K562 (cell line): ENCODE results near the gene BAHD1. TPM values are rescaled to one million over a fixed set of nuclear protein-coding genes. Genes with fewer than 3 reads are reported as not detected.
A peak's percentile ranks its signal among the peaks of the same experiment; 100 is the strongest.

Source experiments
- ATAC-seq: fragments of 200-7000 bp; cut with Tn5 transposase; 3 replicates; pipeline ENCODE4 v1.9.1; 2020; ENCODE audit warnings: moderate library complexity
- BruUV-seq: library from RNA; stranded (reverse); fragments of 400-500 nt; replicated peaks from 2 replicates; lab custom pipeline; 2021; lab: Mats Ljungman, UMichigan
- CTCF ChIA-PET: fragments of 300-600 bp; formaldehyde crosslinking; extraction: SDS; loops from one replicate; lab custom pipeline; 2021; ENCODE audit warnings: low intra/inter-chr PET ratio; lab: Yijun Ruan, JAX
- POLR2A ChIA-PET: fragments of 300-600, 350-650 bp; sonication (Branson Sonifier 250); formaldehyde crosslinking; extraction: SDS; loops from one replicate; lab custom pipeline; 2021; ENCODE audit warnings: antibody characterized with exemption, inconsistent platforms; lab: Yijun Ruan, JAX
- DNase-seq, 4 experiments: peaks; one replicate each; pipeline versions ENCODE4 v3.0.0 to v3.0.0-alpha.2; 2011 to 2018; ENCODE audit warnings: low spot score in 3 of 4, mixed read lengths in 3 of 4; ENCODE audit errors: extremely low read depth in 1 of 4
- FAIRE-seq: peaks from 2 replicates; lab custom pipeline; 2011; peaks lifted over from hg19 to GRCh38; lab: Jason Lieb, UNC
- H2AFZ ChIP-seq: 2 replicates; pipeline ENCODE4 v1.6.0; 2011; ENCODE audit warnings: low read depth, low read length, control low read depth, inconsistent platforms
- H3K27ac ChIP-seq: fragments of 200-600 bp; 3 replicates; pipeline ENCODE4 v1.8.0; 2011; ENCODE audit warnings: low read depth, mild to moderate bottlenecking, control low read depth, inconsistent platforms, low read length, moderate library complexity, mixed read lengths; ENCODE audit errors: extremely low read depth
- H3K27me3 ChIP-seq, 2 experiments: fragments of 300-600 bp in 1 of 2; 2 replicates in 1 of 2; 3 replicates in 1 of 2; pipeline versions ENCODE4 v1.6.0 to v1.8.0; 2011; ENCODE audit warnings: inconsistent platforms in 2 of 2, low read length in 2 of 2, mild to moderate bottlenecking in 1 of 2, mixed read lengths in 1 of 2, moderate library complexity in 1 of 2; ENCODE audit not compliant: control insufficient read depth in 2 of 2, insufficient read depth in 2 of 2
- H3K36me3 ChIP-seq: fragments of 300-600 bp; 3 replicates; pipeline ENCODE4 v1.8.0; 2011; ENCODE audit warnings: mild to moderate bottlenecking, low read length, inconsistent platforms; ENCODE audit not compliant: control insufficient read depth, insufficient read depth
- H3K4me1 ChIP-seq, 2 experiments: fragments of 200-600 bp in 1 of 2; replicated peaks in 1 of 2; 2 replicates in 1 of 2; 3 replicates in 1 of 2; pipeline versions ENCODE4 v1.5.1 to v1.8.0; 2011; ENCODE audit warnings: inconsistent platforms in 2 of 2, low read length in 2 of 2, mild to moderate bottlenecking in 1 of 2, mixed read lengths in 1 of 2, moderate library complexity in 1 of 2; ENCODE audit not compliant: control insufficient read depth in 2 of 2, insufficient read depth in 2 of 2
- H3K4me2 ChIP-seq: 2 replicates; pipeline ENCODE4 v1.6.1; 2011; ENCODE audit warnings: low read length, control low read depth, inconsistent platforms, mixed read lengths; ENCODE audit not compliant: insufficient read depth
- H3K4me3 ChIP-seq: fragments of 200-600 bp; sonication (generic), shearing (Covaris generic); 2 replicates; pipeline ENCODE4 v1.5.1; 2016; ENCODE audit warnings: control low read depth, inconsistent platforms
- H3K79me2 ChIP-seq: fragments of 200-600 bp; 3 replicates; pipeline ENCODE4 v1.8.0; 2011; ENCODE audit warnings: low read length, inconsistent platforms; ENCODE audit not compliant: control insufficient read depth, insufficient read depth
- H3K9ac ChIP-seq, 2 experiments: 2 replicates each; pipeline versions ENCODE4 v1.6.0 to v1.6.1; 2011; ENCODE audit warnings: low read depth in 2 of 2, low read length in 2 of 2, control low read depth in 1 of 2, inconsistent platforms in 1 of 2, mild to moderate bottlenecking in 1 of 2, mixed read lengths in 1 of 2; ENCODE audit not compliant: insufficient read depth in 1 of 2
- H3K9me1 ChIP-seq: one replicate; pipeline ENCODE4 v1.6.0; 2011; ENCODE audit warnings: inconsistent platforms, mild to moderate bottlenecking, low read length, moderate library complexity; ENCODE audit not compliant: control insufficient read depth, insufficient read depth
- H3K9me3 ChIP-seq: replicated peaks from 2 replicates; pipeline ENCODE4 v1.5.1; 2011; ENCODE audit warnings: low read depth, low read length, inconsistent platforms; ENCODE audit not compliant: control insufficient read depth, insufficient read depth
- H4K20me1 ChIP-seq: replicated peaks from 2 replicates; pipeline ENCODE4 v1.6.1; 2011; ENCODE audit warnings: low read length, inconsistent platforms, mixed read lengths; ENCODE audit not compliant: control insufficient read depth, insufficient read depth
- MEF2A ChIP-seq: IDR thresholded peaks from 2 replicates; pipeline ENCODE4 v1.6.1; 2011; ENCODE audit warnings: low read depth, mild to moderate bottlenecking, low read length, moderate library complexity; ENCODE audit not compliant: control insufficient read depth
- NR3C1 ChIP-seq: sonication (generic); formaldehyde crosslinking; IDR thresholded peaks from 2 replicates; pipeline ENCODE4 v1.8.1; 2022; ENCODE audit warnings: missing genetic modification reagents
- PTTG1 ChIP-seq: fragments of 450-650 bp; IDR thresholded peaks from 2 replicates; pipeline ENCODE4 v1.6.1; 2016; ENCODE audit warnings: low read depth, mild to moderate bottlenecking, missing genetic modification characterization, missing compliant biosample characterization
- WGBS: fragments of 100-300 bp; shearing (Covaris generic); methylation state at CpG from one replicate; pipeline ENCODE4 v1.1.6; 2016; ENCODE audit warnings: low coverage, mixed read lengths; ENCODE audit not compliant: insufficient coverage; ENCODE audit errors: missing lambda C conversion rate; 5-methylcytosine and 5-hydroxymethylcytosine counted together
- in situ Hi-C: fragments of 300-500 bp; cut with MboI; formaldehyde crosslinking; loops from 4 replicates; pipeline ENCODE4 v1.15.0; 2018; ENCODE audit warnings: inconsistent platforms, mixed read lengths
- intact Hi-C: fragments of 100-400 bp; cut with micrococcal nuclease; formaldehyde crosslinking; loops from 2 replicates; pipeline ENCODE4 v1.14.2; 2022
- polyA plus RNA-seq, 8 experiments: library from polyadenylated mRNA; depleted of rRNA in 4 of 8; stranded (reverse) in 5 of 8; unstranded in 3 of 8; fragments of >200 nt; fragmentation: Nextera tagmentation in 2 of 8; fragmentation: Illumina TruSeq in 1 of 8; extraction: Ambion mirVana in 2 of 8; extraction: Trizol in 1 of 8; gene quantifications; 2 replicates each; pipeline versions ENCODE4 v1.2.1 to v1.2.3, GENCODE V29; 2011 to 2014; ENCODE audit warnings: inconsistent platforms in 1 of 8, missing spikeins in 1 of 8
- total RNA-seq, 7 experiments: library from RNA; depleted of rRNA in 6 of 7; stranded (reverse); fragments of >200 nt in 6 of 7; fragmentation: Illumina TruSeq in 2 of 7; extraction: Trizol in 2 of 7; gene quantifications; 2 replicates each; pipeline versions ENCODE4 v1.2.1 to v1.2.3, GENCODE V29; 2011 to 2021; ENCODE audit warnings: low replicate concordance in 1 of 7
- TF ChIP-seq, protein P1 (sequence below): fragments of 250-450 bp; sonication (Bioruptor Pico); IDR thresholded peaks from 2 replicates; pipeline ENCODE4 v1.5.0; 2021; ENCODE audit warnings: mild to moderate bottlenecking, moderate library complexity

The BAHD1 gene
- total and polyA plus RNA-seq, 9 of the 15 experiments (the other 6 are each of a cell fraction or from before 2014, with no cell fraction given) = 0.55 to 38.5 (median 11.5) TPM

DNA sequence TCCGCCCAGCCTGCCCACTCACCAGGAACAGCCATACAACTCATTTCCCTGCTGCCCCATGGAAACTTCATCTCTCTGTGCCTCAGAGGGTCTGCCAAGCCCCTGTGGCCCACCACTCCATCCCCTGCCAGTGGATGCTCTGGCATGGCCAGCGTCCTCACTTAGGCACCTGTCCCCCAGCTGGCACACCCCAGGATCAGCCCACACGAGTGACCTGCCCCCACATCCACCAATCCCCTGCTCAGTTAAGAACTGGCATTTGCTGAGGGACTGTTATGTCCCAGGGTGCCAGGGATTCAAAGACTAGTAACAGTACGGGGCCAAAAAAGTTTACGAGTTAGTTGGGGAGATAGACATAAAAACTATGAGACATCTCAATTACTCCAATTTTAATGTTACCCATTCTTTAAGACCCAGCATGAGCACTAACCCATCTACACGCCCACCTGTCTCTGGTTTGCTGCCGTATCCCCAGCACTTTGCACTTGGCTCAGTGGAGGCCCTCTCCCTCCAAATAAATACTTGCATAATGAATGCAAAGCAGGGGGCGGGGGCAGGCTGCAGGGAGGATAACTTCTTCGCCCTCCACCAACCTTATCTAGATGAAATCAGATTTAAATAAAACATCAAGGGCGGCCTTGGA is 11.6 kb upstream of the BAHD1 start:
- Histone ChIP-seq H3K4me2 (no peak overlapping the region), H3K36me3 (no peaks in the 10 kb centered on the region), H3K27ac (no peak overlapping the region), H3K9me3 (no peaks in the 10 kb centered on the region), H2AFZ (no peak overlapping the region), H3K4me1 (peaks cover 28 to 32% of the 10 kb centered on the region in 2 experiments; a peak in 4 of 5 replicates), H3K9me1 (no peaks in the 10 kb centered on the region), H3K79me2 (no peaks in the 10 kb centered on the region), H3K27me3 (no peaks in the 10 kb centered on the region), H3K4me3 (no peak overlapping the region), H4K20me1 (no peaks in the 10 kb centered on the region), H3K9ac (peak overlapping the region in 1 of 2 experiments; percentile 37; a peak in 1 of 4 replicates)
- no peak for FAIRE-seq
- CTCF ChIA-PET = interaction anchor here (0.6 kb wide), 1 partner anchor 1964 kb away, joined by 3 read pairs; no protein-coding TSS in a partner anchor
- no peak for TF ChIP-seq NR3C1 (CRISPR knock-in tag)
- TF ChIP-seq MEF2A = no peak
- TF ChIP-seq, protein P1, sequence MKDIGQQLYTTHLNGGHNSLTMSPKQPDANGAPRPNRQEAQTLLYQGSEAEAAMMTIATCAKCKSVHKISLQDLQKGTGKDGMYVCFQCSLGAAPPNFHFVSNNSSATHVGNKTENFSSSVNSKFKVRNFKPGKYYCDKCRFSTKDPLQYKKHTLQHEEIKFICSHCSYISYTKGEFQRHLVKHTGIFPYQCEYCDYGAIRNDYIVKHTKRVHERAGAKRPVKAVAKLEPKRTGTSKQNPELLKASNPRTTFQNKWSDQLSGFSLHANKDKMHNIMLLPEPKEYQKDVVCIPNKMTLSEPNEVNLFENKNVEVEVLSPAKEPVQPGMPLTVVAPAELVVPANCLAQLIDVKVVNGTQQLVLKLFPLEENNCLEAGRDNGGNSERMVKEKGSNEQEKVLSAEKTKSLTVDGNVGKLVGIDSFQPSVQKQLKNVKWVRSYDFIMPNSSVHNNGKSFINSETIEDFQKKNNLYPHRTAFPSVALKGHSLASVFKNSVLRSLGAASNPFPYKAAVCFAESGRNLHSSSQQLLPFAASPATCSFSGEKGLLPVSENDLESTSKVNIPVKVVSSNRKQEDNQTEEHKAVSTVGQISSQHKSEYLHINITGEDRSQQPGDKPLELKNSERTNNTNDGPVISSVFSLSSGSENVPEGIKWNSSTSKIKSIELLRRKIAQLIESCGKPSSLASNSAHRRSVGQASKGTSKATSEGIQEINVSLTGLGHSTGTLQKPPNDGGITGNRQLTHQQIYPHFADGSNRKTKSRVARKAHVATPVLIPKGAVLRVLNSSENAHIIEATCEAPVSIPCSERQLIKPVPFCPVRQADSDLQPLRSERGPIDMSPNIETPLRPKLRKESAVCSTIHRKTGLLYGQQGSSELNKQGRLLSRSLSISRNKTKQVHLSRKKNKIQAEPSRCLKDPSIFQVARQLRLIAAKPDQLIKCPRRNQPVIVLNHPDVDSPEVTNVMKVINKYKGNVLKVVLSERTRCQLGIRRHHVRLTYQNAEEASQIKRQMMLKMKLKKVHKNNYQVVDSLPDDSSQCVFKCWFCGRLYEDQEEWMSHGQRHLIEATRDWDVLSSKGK (CRISPR knock-in tag) = no peak
- no peak for TF ChIP-seq PTTG1 (tag)
- BruUV-seq = no TSS peak
- WGBS = 73% methylated on average over 10 of the region's 10 CpGs
- ATAC-seq = no peak
- no peak for DNase-seq
- in situ Hi-C loops = loop anchor here (10.0 kb wide), 2 partner anchors 214 to 374 kb away; no protein-coding TSS in a partner anchor
- POLR2A ChIA-PET = interaction anchor here (0.6 to 3.4 kb wide), 2 partner anchors 10 to 62 kb away, joined by 3 to 16 read pairs; partner anchors contain the start of gene BAHD1
- intact Hi-C loops = no loop called here
